Breast epithelium (tissue), 4 donors: Measurements from ENCODE around the gene SGTB. TPM values are rescaled to one million over a fixed set of nuclear protein-coding genes. Genes with fewer than 3 reads are reported as not detected.
"Not testable (repeated sequence)": the region's sequence is repeated elsewhere in the genome, so short reads cannot be mapped to it uniquely, and the experiment has no call there.

Experiments used
- DNase-seq, 2 donors: peaks; one replicate each; pipeline ENCODE4 v3.0.0-alpha.2; 2019; ENCODE audit warnings: low spot score in 2 of 2
- H3K27ac ChIP-seq, 2 donors: fragments of 200-600 bp; sonication (generic) in 1 of 2; one replicate each; pipeline ENCODE4 v1.5.1; 2016 to 2019; ENCODE audit warnings: mild to moderate bottlenecking in 1 of 2
- H3K27me3 ChIP-seq, 2 donors: fragments of 200-600 bp; sonication (generic) in 1 of 2; one replicate each; pipeline versions ENCODE4 v1.5.1 to v1.6.0; 2017 to 2019; ENCODE audit warnings: control low read depth in 1 of 2, mild to moderate bottlenecking in 1 of 2
- H3K36me3 ChIP-seq: fragments of 200-600 bp; one replicate; pipeline ENCODE4 v1.5.1; 2019
- H3K4me1 ChIP-seq, 2 donors: fragments of 200-600 bp; sonication (generic); one replicate each; pipeline ENCODE4 v1.5.1; 2016 to 2019; ENCODE audit warnings: control low read depth in 1 of 2
- H3K4me3 ChIP-seq, 3 donors: fragments of 200-600 bp; sonication (generic); 1 replicate in 2 of 3; 2 replicates in 1 of 3; pipeline ENCODE4 v1.5.1; 2016 to 2019; ENCODE audit warnings: mild to moderate bottlenecking in 3 of 3, moderate library complexity in 2 of 3
- H3K9me3 ChIP-seq, 2 donors: fragments of 200-600 bp; sonication (generic) in 1 of 2; one replicate each; pipeline ENCODE4 v1.5.1; 2016 to 2019; ENCODE audit warnings: control low read depth in 1 of 2
- CTCF ChIP-seq, 3 donors: fragments of 450-650 bp; IDR thresholded peaks; one replicate each; pipeline ENCODE4 v1.5.1; 2016 to 2017; ENCODE audit warnings: antibody characterized with exemption in 3 of 3, mild to moderate bottlenecking in 3 of 3, moderate library complexity in 3 of 3
- POLR2A ChIP-seq: fragments of 450-650 bp; IDR thresholded peaks from one replicate; pipeline ENCODE4 v1.6.1; 2016; ENCODE audit warnings: antibody characterized with exemption, mild to moderate bottlenecking, moderate library complexity
- POLR2AphosphoS5 ChIP-seq, 3 donors: sonication (generic); formaldehyde crosslinking; IDR thresholded peaks; one replicate each; pipeline ENCODE4 v1.6.1; 2017; ENCODE audit warnings: antibody characterized with exemption in 3 of 3
- intact Hi-C: fragments of 100-400 bp; cut with DNase I; formaldehyde crosslinking; loops from one replicate; pipeline ENCODE4 v1.15.1; 2023; ENCODE audit warnings: low total_unique reads
- total RNA-seq, 3 donors: library from RNA; depleted of rRNA; stranded (reverse); fragments of >200 nt; gene quantifications; one replicate each; pipeline ENCODE4 v1.1.0, GENCODE V29; 2016

SGTB gene
- total RNA-seq, 3 donors from 2014 or later: 7.9 to 10.5 (median 8.2) TPM

- no peak for DNase-seq
- H3K27me3 ChIP-seq: no peaks in the 10 kb centered on the region
- no peaks in the 10 kb centered on the region for H3K9me3 ChIP-seq
- TF ChIP-seq CTCF (IDR thresholded peaks at IDR 0.05) (no peak), POLR2A (no peak), POLR2AphosphoS5 (IDR thresholded peaks at IDR 0.05) (no peak)
- no peak overlapping the region for H3K27ac ChIP-seq
- no peaks in the 10 kb centered on the region for H3K4me1 ChIP-seq
- intact Hi-C loops: no loop called here
- no peaks in the 10 kb centered on the region for H3K36me3 ChIP-seq
- H3K4me3 ChIP-seq: no peak overlapping the region
Measured at GRCh38 chr5:65695896-65696295, 26.0 kb downstream of the SGTB start.

- Histone ChIP-seq H3K27me3 (no peaks in the 10 kb centered on the region), H3K4me3 (no peak overlapping the region), H3K36me3 (no peaks in the 10 kb centered on the region), H3K27ac (no peak overlapping the region), H3K9me3 (no peaks in the 10 kb centered on the region), H3K4me1 (no peaks in the 10 kb centered on the region)
- TF ChIP-seq POLR2AphosphoS5 (IDR thresholded peaks at IDR 0.05) (no peak), CTCF (IDR thresholded peaks at IDR 0.05) (no peak), POLR2A (no peak)
- intact Hi-C loops: no loop called here
- DNase-seq: no peak
Measured at GRCh38 chr5:65695162-65695755, 26.6 kb downstream of the SGTB start.

GRCh38 chr5:65693121-65693520 is 28.8 kb downstream of the SGTB start:
- no peak for TF ChIP-seq POLR2A
- no peak for TF ChIP-seq POLR2AphosphoS5 (IDR thresholded peaks at IDR 0.05)
- TF ChIP-seq CTCF (IDR thresholded peaks at IDR 0.05): no peak
- Histone ChIP-seq H3K27ac (no peak overlapping the region), H3K9me3 (no peaks in the 10 kb centered on the region), H3K4me3 (no peak overlapping the region), H3K4me1 (no peaks in the 10 kb centered on the region), H3K27me3 (no peaks in the 10 kb centered on the region), H3K36me3 (no peaks in the 10 kb centered on the region)
- intact Hi-C loops: no loop called here
- DNase-seq: no peak

GRCh38 chr5:65682148-65682547 is 39.8 kb downstream of the SGTB start:
- Histone ChIP-seq H3K4me1 (no peaks in the 10 kb centered on the region), H3K36me3 (no peaks in the 10 kb centered on the region), H3K4me3 (no peak overlapping the region), H3K9me3 (no peaks in the 10 kb centered on the region), H3K27me3 (no peaks in the 10 kb centered on the region), H3K27ac (no peak overlapping the region)
- TF ChIP-seq POLR2AphosphoS5 (IDR thresholded peaks at IDR 0.05) (no peak), POLR2A (no peak), CTCF (IDR thresholded peaks at IDR 0.05) (no peak)
- DNase-seq: no peak
- intact Hi-C loops: no loop called here

- H3K36me3 ChIP-seq, intact Hi-C loops: not testable (repeated sequence)
Measured at GRCh38 chr5:65676056-65676455, 45.9 kb downstream of the SGTB start.

GRCh38 chr5:65674749-65675148 is 47.2 kb downstream of the SGTB start:
- no peaks in the 10 kb centered on the region for H3K9me3 ChIP-seq
- intact Hi-C loops: no loop called here
- no peaks in the 10 kb centered on the region for H3K4me1 ChIP-seq
- no peak for DNase-seq
- no peak overlapping the region for H3K4me3 ChIP-seq
- H3K27me3 ChIP-seq: no peaks in the 10 kb centered on the region
- TF ChIP-seq POLR2A (no peak), POLR2AphosphoS5 (IDR thresholded peaks at IDR 0.05) (no peak), CTCF (IDR thresholded peaks at IDR 0.05) (no peak)
- no peaks in the 10 kb centered on the region for H3K36me3 ChIP-seq
- H3K27ac ChIP-seq: no peak overlapping the region

More at GRCh38 chr5:65676056-65676455, 45.9 kb downstream of the SGTB start:
- DNase-seq, H3K27me3 ChIP-seq, H3K27ac ChIP-seq, H3K4me1 ChIP-seq, H3K9me3 ChIP-seq, H3K4me3 ChIP-seq: not testable (repeated sequence)
